22Rv1 (cell line): Measurements from ENCODE around the gene FAM89A.
"Not testable (repeated sequence)": the region's sequence is repeated elsewhere in the genome, so short reads cannot be mapped to it uniquely, and the experiment has no call there.

ENCODE experiments used
- H3K27ac ChIP-seq: fragments of 450-650 bp; 2 replicates; pipeline ENCODE4 v1.5.1; 2017
- CTCF ChIP-seq: fragments of 450-650 bp; IDR thresholded peaks from 2 replicates; pipeline ENCODE4 v1.5.1; 2017; ENCODE audit warnings: mild to moderate bottlenecking
- ZFX ChIP-seq: fragments of 450-650 bp; IDR thresholded peaks from 2 replicates; pipeline ENCODE4 v1.6.1; 2017; ENCODE audit warnings: antibody characterized with exemption, borderline replicate concordance

The FAM89A gene

GRCh38 chr1:231046730-231047395 is 6.8 kb upstream of the FAM89A start:
- no peak overlapping the region for H3K27ac ChIP-seq
- no peak for TF ChIP-seq CTCF
- TF ChIP-seq ZFX = no peak

- H3K27ac ChIP-seq = not testable (repeated sequence)
These were observed 6.1 kb upstream of the FAM89A start for GRCh38 chr1:231045921-231046729.

- TF ChIP-seq ZFX = no peak
- no peak overlapping the region for H3K27ac ChIP-seq
These were observed 5.2 kb upstream of the FAM89A start for GRCh38 chr1:231045286-231045685.

GRCh38 chr1:231044588-231044987 is 4.5 kb upstream of the FAM89A start:
- TF ChIP-seq CTCF (no peak), ZFX (no peak)
- H3K27ac ChIP-seq = no peak overlapping the region

GRCh38 chr1:231041719-231042261 is 1.7 kb upstream of the FAM89A start:
- TF ChIP-seq CTCF (no peak), ZFX (no peak)

GRCh38 chr1:231040800-231041718 is 1.0 kb upstream of the FAM89A start:
- no peak overlapping the region for H3K27ac ChIP-seq

More at GRCh38 chr1:231041719-231042261, 1.7 kb upstream of the FAM89A start:
- no peak overlapping the region for H3K27ac ChIP-seq

More at GRCh38 chr1:231040800-231041718, 1.0 kb upstream of the FAM89A start:
- no peak for TF ChIP-seq CTCF
- no peak for TF ChIP-seq ZFX
